ENCODE results near the gene SLFN13. TPM values are rescaled to one million over a fixed set of nuclear protein-coding genes. Genes with fewer than 3 reads are reported as not detected.
"Not testable (repeated sequence)": the region's sequence is repeated elsewhere in the genome, so short reads cannot be mapped to it uniquely, and the experiment has no call there.

Gene SLFN13
- polyA plus RNA-seq, 3 donors = 0.49 to 1.7 (median 1.2) TPM

DNA sequence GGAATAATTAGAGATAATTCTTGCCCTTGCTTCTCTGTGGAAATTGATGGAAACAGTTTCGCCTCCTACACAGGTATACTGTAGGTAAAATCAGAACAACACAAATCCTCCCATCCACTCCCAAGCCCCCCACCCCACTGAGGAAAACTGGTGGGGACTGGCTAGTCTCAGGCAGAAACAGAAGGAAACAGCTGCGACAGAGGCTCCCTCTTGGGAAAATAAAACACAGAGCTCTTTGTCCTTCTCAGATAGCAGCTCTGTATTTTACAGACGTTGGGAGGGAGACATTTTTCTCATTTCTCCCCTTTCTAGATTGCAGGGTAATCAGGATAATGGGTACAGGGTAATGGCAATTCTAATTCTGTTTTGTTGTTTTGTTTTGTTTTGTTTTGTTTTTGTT, 1.1 kb downstream of the SLFN13 start:
- WGBS, 3 donors = 44 to 52% (median 45%) methylated on average over 3 of the region's 3 CpGs
- H3K27ac ChIP-seq (ENCODE audit: low read depth, low read length) = no peak overlapping the region

DNA sequence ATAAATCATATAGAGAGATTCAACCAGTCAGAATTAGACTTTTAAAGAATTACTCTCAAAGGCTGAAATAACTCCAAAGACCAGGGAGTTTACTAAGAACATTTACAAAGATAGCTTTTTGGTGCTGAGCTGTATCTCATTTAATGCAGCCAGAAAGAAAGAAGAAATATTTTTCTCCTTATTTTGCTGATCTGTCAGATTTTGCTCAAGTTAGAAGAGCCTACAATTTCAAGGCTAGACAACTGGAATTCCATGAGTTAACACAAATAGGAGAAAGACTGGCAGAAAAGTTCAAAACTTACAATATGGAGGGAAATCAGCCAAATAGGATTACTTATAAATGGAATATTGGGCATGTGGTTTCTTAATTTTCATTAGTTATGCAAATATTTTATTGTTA, 10.1 kb downstream of the SLFN13 start:
- no peak overlapping the region for H3K27ac ChIP-seq (ENCODE audit: low read depth, low read length)

DNA sequence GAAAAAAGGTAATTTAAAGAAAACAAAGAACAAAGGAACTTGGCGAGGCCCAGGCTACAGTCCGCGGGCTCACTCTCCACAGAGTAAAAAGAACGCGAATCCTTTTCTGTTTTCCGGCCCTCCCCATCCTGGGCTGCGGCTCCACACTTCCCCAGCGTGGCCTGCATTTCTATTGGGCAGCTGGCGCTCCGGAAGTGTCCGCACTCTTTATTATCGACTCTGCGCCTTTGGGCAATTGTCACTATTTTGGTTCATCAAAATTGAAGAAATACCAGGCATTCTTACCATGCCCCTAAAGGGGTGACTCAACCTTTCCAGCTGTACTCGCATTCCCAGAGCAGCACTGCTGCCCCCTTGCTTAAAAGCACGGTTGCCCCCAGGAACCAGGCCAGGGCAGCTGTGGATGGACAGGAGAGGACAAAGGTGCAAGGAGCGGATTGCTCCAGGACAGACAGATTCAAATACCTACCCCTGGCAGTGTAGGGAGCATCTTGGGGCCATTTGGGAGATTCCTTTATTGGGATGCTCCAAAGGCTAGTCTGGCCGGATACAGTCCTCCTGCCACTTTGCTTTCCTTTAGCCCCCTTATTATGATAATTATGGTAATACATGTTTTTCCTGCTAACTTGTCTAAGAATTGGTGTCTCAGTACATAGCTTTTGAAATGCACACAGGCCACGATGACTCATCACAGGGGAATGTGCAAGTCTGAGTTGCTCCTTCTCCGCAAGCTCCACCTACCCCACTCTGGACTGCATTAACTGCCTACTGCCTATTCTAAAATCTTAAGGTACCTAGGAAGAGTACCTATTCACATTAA, 15.3 kb downstream of the SLFN13 start:
- 3 to 12% (median 4%) methylated on average over 19 of the region's 19 CpGs for WGBS, 3 donors
- peak overlapping the region; percentile 65 for H3K27ac ChIP-seq (ENCODE audit: low read depth, low read length)

DNA sequence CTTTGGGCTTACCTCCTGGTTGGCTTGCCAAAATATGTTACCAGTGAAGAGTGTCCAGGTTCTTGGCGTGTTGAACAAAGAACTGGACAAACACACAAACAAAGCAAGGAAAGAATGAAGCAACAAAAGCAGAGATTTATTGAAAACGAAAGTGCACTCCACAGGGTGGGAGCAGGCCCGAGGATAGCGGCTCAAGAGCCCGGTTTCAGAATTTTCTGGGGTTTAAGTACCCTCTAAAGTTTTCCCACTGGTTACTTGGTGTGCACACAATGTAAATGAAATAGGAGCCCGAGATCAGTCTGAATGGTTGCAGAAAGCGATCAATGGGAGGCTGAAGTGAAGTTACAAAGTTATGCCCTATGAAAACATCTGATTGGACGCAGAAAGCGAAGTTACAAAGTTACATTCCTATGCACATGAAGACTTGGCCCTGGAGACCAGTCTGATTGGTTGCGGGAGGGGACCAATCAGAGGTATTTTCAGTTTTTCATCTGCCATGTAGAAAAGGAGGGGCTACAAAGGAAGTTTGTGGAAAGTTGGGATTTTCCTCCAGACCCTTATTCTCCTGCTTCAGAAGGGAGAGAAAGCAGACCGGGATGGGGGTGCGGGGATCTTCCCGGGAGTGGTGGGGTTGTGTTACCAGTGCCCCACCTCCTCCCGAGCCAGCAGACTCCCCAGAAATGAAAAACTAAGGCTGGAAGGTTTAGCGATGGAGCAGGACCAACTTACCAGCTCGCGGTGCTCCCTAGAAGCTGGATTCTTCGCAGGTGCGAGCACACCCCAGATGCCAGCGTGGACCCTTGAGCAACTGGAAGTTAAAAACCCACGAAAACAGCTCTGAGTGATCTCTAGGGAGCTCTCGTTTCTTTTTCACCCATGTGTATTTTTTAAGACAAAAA, 16.1 kb downstream of the SLFN13 start, which contains the start of gene SLFN12:
Gene SLFN12, minus strand, starts transcription at position 325 of the 899 bp plus-strand sequence. CDS start 9,472 bp downstream, outside the sequence.
- WGBS, 3 donors = 5 to 15% (median 5%) methylated on average over 22 of the region's 22 CpGs
- peak within 1 kb of the TSS; percentile 65 for H3K27ac ChIP-seq (ENCODE audit: low read depth, low read length)

DNA sequence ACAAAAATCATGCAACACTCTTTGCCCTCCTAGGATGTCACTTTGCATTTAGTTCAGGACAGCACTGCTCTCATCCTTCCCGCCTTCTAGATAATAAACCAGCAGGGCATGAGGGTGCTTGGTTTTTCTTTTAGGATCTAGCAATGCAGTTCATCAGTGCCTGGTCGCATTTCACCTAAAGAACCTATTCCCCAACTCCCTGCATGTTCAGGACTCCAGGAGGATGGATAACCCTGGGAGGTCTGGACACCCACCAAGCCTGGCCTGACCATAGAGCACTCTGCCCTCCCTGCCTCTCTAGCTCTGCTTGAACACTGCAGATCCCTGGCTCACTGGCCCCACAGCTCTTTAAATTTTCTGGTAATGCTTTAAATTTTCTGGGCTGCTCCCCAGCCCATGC, 18.9 kb downstream of the SLFN13 start:
- H3K27ac ChIP-seq (ENCODE audit: low read depth, low read length) = no peak overlapping the region
- WGBS, 3 donors = 91 to 96% (median 95%) methylated on average over 2 of the region's 2 CpGs

DNA sequence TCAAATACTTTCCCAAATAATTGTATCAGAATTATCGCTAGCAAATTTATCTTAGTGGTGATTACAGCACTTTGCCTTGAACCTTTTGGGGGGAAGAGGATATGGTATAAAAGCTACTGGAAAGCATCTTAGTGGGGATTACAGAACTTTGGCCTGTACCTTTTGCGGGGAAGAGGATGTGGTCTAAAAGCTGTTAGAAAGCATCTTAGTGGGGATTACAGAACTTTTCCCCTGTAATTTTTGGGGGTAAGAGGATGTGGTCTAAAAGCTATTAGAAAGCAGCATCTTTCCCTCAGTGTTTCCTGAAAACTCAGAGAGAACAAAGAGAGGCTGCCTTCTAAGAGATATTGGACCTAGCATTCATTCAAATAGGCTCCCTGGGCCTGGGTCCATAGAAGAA, 20.3 kb downstream of the SLFN13 start:
- 69 to 94% (median 70%) methylated on average over 2 of the region's 2 CpGs for WGBS, 3 donors

DNA sequence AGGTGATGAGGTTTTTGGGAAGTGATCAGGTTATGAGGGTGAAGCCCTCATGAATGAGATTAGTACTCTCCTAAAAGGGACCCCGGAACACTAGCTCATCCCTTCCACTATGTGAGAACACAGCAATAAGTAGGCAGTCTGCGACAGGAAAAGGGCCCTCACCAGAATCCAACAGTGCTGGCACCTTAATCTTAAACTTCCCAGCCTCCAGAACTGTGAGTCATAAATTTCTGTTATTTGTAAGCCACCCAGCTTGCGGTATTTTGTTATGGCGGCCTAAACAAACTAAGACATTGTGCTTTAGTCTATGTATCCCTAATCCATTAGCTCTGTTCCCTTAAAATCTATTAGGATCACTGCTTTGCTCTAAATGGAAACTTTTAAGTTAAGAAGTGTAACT, 24.8 kb downstream of the SLFN13 start:
- WGBS, 3 donors = 78 to 98% (median 97%) methylated on average over 4 of the region's 4 CpGs
- H3K27ac ChIP-seq (ENCODE audit: low read depth, low read length) = no peak overlapping the region

More for the DNA sequence above, 20.3 kb downstream of the SLFN13 start:
- H3K27ac ChIP-seq (ENCODE audit: low read depth, low read length) = peak overlapping the region; percentile 2

DNA sequence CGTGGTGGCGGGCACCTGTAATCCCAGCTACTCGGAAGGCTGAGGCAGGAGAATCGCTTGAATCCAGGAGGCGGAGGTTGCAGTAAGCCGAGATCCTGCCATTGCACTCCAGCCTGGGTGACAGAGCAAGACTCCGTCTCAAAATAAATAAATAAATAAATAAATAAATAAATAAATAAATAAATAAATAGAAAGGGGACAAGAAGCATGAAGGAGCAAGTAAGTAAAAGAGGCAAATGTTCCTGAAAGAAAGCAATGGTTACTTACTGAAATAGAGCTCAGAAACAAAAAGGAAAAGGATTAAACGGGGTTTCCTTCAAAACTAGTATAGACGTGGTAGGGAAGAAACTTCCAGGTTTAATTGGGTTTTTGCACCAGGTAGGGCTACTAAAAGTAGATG, 27.5 kb downstream of the SLFN13 start:
- H3K27ac ChIP-seq (ENCODE audit: low read depth, low read length) = not testable (repeated sequence)
- 94 to 98% (median 97%) methylated on average over 9 of the region's 9 CpGs for WGBS, 3 donors

DNA sequence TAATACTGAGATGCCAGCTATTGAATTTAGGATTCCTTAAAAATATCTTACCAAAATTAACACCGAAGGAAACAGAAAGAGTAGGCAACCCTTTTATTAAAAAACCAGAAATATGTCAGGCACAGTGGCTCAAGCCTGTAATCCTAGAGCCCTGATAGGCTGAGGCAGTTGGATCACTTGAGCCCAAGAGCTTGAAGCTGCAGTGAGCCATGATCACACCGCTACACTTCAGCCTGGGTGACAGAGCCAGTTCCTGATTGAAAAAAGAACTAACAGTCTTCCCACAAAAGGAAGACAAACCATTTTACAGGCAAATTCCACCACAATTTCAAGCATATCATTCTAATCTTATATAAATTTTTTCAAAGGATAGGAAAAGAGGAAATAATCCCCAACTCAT, 31.9 kb downstream of the SLFN13 start:
- WGBS, 3 donors = 89 to 98% (median 90%) methylated on average over 2 of the region's 2 CpGs

DNA sequence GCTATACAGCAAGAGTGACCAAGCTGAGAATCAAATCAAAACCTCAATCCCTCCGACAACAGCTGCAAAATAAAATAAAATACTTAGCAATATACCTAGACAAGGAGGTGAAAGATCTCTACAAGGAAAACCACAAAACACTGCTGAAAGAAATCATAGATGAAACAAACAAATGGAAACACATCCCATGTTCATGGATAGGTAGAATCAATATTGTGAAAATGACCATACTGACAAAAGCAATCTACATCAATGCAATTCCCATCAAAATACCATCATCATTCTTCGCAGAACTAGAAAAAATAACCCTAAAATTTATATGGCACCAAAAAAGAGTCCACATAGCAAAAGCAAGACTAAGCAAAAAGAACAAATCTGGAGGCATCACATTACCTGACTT, 33.9 kb downstream of the SLFN13 start:
- H3K27ac ChIP-seq (ENCODE audit: low read depth, low read length) = not testable (repeated sequence)
- 84 to 99% (median 98%) methylated on average over 2 of the region's 2 CpGs for WGBS, 3 donors

More for the DNA sequence above, 31.9 kb downstream of the SLFN13 start:
- H3K27ac ChIP-seq (ENCODE audit: low read depth, low read length) = no peak overlapping the region

DNA sequence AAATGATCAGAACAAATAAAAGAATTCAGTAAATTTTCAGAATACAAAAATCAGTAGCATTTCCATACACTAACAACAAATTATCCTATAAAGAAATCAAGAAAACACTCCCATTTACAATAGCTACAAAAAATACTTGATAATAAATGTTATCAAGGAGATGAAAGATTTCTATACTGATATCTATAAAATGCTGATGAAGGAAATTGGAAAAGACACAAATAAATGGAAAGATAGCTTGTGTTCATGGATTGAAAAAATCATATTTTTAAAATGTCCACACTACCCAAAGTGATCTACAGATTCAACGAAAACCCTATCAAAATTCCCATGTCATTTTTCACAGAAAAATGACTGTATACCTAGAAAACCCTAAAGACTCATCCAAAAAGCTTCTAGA, 34.3 kb downstream of the SLFN13 start:
- 69 to 100% (median 100%) methylated on average over 1 of the region's 1 CpG for WGBS, 3 donors
- H3K27ac ChIP-seq (ENCODE audit: low read depth, low read length) = no peak overlapping the region

DNA sequence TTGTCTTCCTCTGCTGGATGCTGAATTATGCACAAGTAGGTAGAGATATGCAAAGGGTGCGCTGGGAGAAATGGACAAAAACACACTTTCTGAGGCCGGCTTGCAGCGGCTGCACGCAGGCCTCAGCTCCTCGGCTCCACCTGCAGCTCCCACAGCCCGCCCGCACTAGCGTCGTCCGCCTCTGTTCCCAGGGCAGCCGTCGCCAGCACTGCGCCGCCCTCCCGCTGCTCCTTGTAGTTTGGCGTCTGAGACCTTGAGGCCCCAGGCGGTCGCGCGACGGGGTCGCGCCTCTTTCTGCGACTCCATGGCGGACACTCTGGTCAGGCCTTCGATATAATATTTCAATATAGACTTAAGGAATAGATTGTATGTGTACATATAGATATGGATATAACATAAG, 41.0 kb downstream of the SLFN13 start:
- WGBS, 3 donors = 92 to 95% (median 93%) methylated on average over 16 to 26 of the region's 26 CpGs
- no peak overlapping the region for H3K27ac ChIP-seq (ENCODE audit: low read depth, low read length)

DNA sequence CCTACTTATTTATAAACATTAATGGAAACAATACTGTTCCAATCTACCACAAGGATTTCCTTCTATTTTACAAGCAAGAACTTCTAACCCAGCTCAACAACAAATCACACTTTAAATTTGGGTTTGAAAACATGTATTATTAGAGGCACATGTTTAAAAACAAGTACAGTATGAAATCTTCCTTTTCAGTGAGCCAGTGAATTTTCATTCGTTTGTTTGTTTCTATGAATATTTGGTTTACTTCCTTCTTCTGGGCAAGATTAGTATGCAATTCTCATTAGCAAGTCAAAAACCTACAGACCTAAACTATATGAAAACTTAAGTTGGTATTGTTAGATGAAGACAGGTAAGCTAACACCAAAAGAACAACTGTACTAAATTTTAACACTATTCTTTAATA, 42.0 kb downstream of the SLFN13 start:
- WGBS, 3 donors = 63 to 82% (median 73%) methylated on average over 1 of the region's 1 CpG
- H3K27ac ChIP-seq (ENCODE audit: low read depth, low read length) = no peak overlapping the region

DNA sequence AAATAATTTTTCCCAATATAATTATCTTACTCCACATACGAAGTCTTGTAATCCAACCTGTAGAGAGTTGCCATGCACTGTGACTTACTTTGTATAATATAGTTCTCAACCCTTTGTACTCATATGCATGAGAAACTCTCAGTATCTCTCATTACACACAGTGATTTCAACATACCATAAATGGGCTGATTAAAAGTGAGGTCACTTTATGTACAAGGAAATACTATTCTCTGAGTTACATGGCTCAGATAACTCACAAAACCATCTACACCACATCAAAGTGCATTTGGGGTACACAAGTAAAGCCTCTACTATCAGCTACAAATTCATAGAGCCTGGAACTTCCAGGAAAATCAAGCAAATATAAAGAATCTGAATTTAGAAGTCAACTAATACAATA, 44.2 kb downstream of the SLFN13 start:
- 82 to 97% (median 90%) methylated on average over 1 of the region's 1 CpG for WGBS, 3 donors
- no peak overlapping the region for H3K27ac ChIP-seq (ENCODE audit: low read depth, low read length)

DNA sequence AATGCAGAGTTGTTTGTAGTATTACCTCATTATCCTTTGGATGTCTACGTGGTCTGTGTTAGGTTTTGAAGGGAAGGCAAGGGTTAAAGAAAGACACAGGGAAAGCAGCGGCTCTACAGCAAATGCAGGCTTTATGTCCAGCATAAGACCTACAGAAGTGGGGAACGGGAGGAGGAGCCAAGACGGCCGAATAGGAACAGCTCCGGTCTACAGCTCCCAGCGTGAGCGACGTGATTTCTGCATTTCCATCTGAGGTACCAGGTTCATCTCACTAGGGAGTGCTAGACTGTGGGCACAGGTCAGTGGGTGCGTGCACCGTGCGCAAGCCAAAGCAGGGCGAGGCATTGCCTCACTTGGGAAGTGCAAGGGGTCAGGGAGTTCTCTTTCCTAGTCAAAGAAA, 54.8 kb downstream of the SLFN13 start:
- not testable (repeated sequence) for H3K27ac ChIP-seq (ENCODE audit: low read depth, low read length)
- 88 to 93% (median 92%) methylated on average over 12 to 13 of the region's 13 CpGs for WGBS, 3 donors

DNA sequence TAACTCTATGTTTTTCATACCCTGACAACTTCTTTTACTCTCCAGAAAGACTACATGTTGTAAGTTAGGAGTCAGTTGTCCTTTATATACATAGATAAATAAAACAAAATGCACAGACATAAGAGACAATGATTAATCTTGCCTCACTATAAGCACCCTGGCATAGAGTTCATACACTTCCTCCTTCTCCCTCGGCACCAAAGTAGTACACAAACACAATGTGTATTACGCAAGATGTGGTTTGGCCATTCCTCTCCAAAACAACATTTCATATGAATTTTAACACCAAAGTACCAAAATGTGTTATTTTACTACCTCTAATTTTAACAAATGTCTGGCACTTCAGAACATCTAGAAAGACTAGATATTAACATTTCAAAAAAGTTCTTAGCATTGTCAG, 57.9 kb downstream of the SLFN13 start:
- no peak overlapping the region for H3K27ac ChIP-seq (ENCODE audit: low read depth, low read length)
- 40 to 55% (median 41%) methylated on average over 2 of the region's 2 CpGs for WGBS, 3 donors

DNA sequence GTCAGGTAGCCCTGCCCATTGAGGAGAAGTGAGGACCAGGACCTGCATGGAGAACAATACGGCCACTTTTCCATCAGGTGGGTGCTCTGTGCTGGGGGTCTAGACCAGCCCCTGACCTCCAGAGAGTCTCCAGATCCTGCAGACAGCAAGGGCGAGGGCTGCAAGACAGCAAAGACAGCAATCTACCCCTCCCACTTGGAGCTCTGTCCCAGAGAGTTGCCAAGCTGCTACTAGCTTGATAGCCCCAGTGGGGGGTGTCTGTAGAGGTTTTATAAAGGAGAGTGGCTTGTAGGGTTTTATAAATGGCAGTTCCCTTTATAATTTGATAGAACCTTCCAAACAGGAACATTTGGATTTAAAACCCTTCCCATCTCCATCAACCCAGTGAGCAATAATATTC, 58.4 kb downstream of the SLFN13 start:
- 79 to 92% (median 84%) methylated on average over 2 of the region's 2 CpGs for WGBS, 3 donors
- no peak overlapping the region for H3K27ac ChIP-seq (ENCODE audit: low read depth, low read length)

DNA sequence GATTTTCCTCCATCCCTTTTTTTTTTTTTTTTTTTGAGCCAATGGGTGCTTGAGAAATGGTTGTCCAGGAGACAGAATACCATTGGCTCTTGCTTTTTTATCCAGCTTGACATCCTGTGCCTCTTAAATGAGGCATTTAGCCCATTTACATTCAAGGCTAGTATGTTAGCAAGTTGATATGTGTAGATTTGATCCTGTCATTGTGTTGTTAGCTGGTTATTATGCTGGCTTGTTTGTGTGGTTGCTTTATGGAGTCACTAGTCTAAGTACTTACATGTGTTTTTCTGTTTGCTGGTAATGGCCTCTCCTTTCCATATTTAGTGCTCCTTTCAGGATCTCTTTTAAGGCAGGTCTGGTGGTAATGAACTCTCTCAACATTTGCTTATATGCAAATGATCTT, 61.1 kb downstream of the SLFN13 start:
- H3K27ac ChIP-seq (ENCODE audit: low read depth, low read length) = no peak overlapping the region
